K562 (cell line): Measurements from ENCODE around the gene FDPS. TPM values are rescaled to one million over a fixed set of nuclear protein-coding genes. Genes with fewer than 3 reads are reported as not detected.

Source experiments
- ATAC-seq: fragments of 200-7000 bp; cut with Tn5 transposase; 3 replicates; pipeline ENCODE4 v1.9.1; 2020; ENCODE audit warnings: moderate library complexity
- BruUV-seq: library from RNA; stranded (reverse); fragments of 400-500 nt; replicated peaks from 2 replicates; lab custom pipeline; 2021; lab: Mats Ljungman, UMichigan
- CTCF ChIA-PET: fragments of 300-600 bp; formaldehyde crosslinking; extraction: SDS; loops from one replicate; lab custom pipeline; 2021; ENCODE audit warnings: low intra/inter-chr PET ratio; lab: Yijun Ruan, JAX
- POLR2A ChIA-PET: fragments of 300-600, 350-650 bp; sonication (Branson Sonifier 250); formaldehyde crosslinking; extraction: SDS; loops from one replicate; lab custom pipeline; 2021; ENCODE audit warnings: antibody characterized with exemption, inconsistent platforms; lab: Yijun Ruan, JAX
- DNase-seq, 4 experiments: peaks; one replicate each; pipeline versions ENCODE4 v3.0.0 to v3.0.0-alpha.2; 2011 to 2018; ENCODE audit warnings: low spot score in 3 of 4, mixed read lengths in 3 of 4; ENCODE audit errors: extremely low read depth in 1 of 4
- FAIRE-seq: peaks from 2 replicates; lab custom pipeline; 2011; peaks lifted over from hg19 to GRCh38; lab: Jason Lieb, UNC
- H2AFZ ChIP-seq: 2 replicates; pipeline ENCODE4 v1.6.0; 2011; ENCODE audit warnings: low read depth, low read length, control low read depth, inconsistent platforms
- H3K27ac ChIP-seq: fragments of 200-600 bp; 3 replicates; pipeline ENCODE4 v1.8.0; 2011; ENCODE audit warnings: low read depth, mild to moderate bottlenecking, control low read depth, inconsistent platforms, low read length, moderate library complexity, mixed read lengths; ENCODE audit errors: extremely low read depth
- H3K27me3 ChIP-seq, 2 experiments: fragments of 300-600 bp in 1 of 2; 2 replicates in 1 of 2; 3 replicates in 1 of 2; pipeline versions ENCODE4 v1.6.0 to v1.8.0; 2011; ENCODE audit warnings: inconsistent platforms in 2 of 2, low read length in 2 of 2, mild to moderate bottlenecking in 1 of 2, mixed read lengths in 1 of 2, moderate library complexity in 1 of 2; ENCODE audit not compliant: control insufficient read depth in 2 of 2, insufficient read depth in 2 of 2
- H3K36me3 ChIP-seq: fragments of 300-600 bp; 3 replicates; pipeline ENCODE4 v1.8.0; 2011; ENCODE audit warnings: mild to moderate bottlenecking, low read length, inconsistent platforms; ENCODE audit not compliant: control insufficient read depth, insufficient read depth
- H3K4me1 ChIP-seq, 2 experiments: fragments of 200-600 bp in 1 of 2; replicated peaks in 1 of 2; 2 replicates in 1 of 2; 3 replicates in 1 of 2; pipeline versions ENCODE4 v1.5.1 to v1.8.0; 2011; ENCODE audit warnings: inconsistent platforms in 2 of 2, low read length in 2 of 2, mild to moderate bottlenecking in 1 of 2, mixed read lengths in 1 of 2, moderate library complexity in 1 of 2; ENCODE audit not compliant: control insufficient read depth in 2 of 2, insufficient read depth in 2 of 2
- H3K4me2 ChIP-seq: 2 replicates; pipeline ENCODE4 v1.6.1; 2011; ENCODE audit warnings: low read length, control low read depth, inconsistent platforms, mixed read lengths; ENCODE audit not compliant: insufficient read depth
- H3K4me3 ChIP-seq: fragments of 200-600 bp; sonication (generic), shearing (Covaris generic); 2 replicates; pipeline ENCODE4 v1.5.1; 2016; ENCODE audit warnings: control low read depth, inconsistent platforms
- H3K79me2 ChIP-seq: fragments of 200-600 bp; 3 replicates; pipeline ENCODE4 v1.8.0; 2011; ENCODE audit warnings: low read length, inconsistent platforms; ENCODE audit not compliant: control insufficient read depth, insufficient read depth
- H3K9ac ChIP-seq, 2 experiments: 2 replicates each; pipeline versions ENCODE4 v1.6.0 to v1.6.1; 2011; ENCODE audit warnings: low read depth in 2 of 2, low read length in 2 of 2, control low read depth in 1 of 2, inconsistent platforms in 1 of 2, mild to moderate bottlenecking in 1 of 2, mixed read lengths in 1 of 2; ENCODE audit not compliant: insufficient read depth in 1 of 2
- H3K9me1 ChIP-seq: one replicate; pipeline ENCODE4 v1.6.0; 2011; ENCODE audit warnings: inconsistent platforms, mild to moderate bottlenecking, low read length, moderate library complexity; ENCODE audit not compliant: control insufficient read depth, insufficient read depth
- H3K9me3 ChIP-seq: replicated peaks from 2 replicates; pipeline ENCODE4 v1.5.1; 2011; ENCODE audit warnings: low read depth, low read length, inconsistent platforms; ENCODE audit not compliant: control insufficient read depth, insufficient read depth
- H4K20me1 ChIP-seq: replicated peaks from 2 replicates; pipeline ENCODE4 v1.6.1; 2011; ENCODE audit warnings: low read length, inconsistent platforms, mixed read lengths; ENCODE audit not compliant: control insufficient read depth, insufficient read depth
- ARID1B ChIP-seq: fragments of 450-650 bp; IDR thresholded peaks from 2 replicates; pipeline ENCODE4 v1.6.1; 2016; ENCODE audit warnings: antibody characterized with exemption, mild to moderate bottlenecking, inconsistent platforms
- CBX3 ChIP-seq, 2 experiments: IDR thresholded peaks; 1 replicate in 1 of 2; 2 replicates in 1 of 2; pipeline ENCODE4 v1.6.1; 2012; ENCODE audit warnings: inconsistent platforms in 2 of 2, low read length in 2 of 2, borderline replicate concordance in 1 of 2, control low read depth in 1 of 2
- COPS2 ChIP-seq: fragments of 450-650 bp; conservative IDR thresholded peaks from 2 replicates; pipeline ENCODE4 v1.6.1; 2016; ENCODE audit warnings: mild to moderate bottlenecking, moderate library complexity
- CTCF ChIP-seq, 3 experiments: IDR thresholded peaks in 2 of 3; conservative IDR thresholded peaks in 1 of 3; 2 replicates each; pipeline ENCODE4 v1.5.1; 2011 to 2012; ENCODE audit warnings: low read length in 3 of 3, mild to moderate bottlenecking in 3 of 3, control low read depth in 2 of 3, improper control_type of control experiment in 1 of 3, inconsistent platforms in 1 of 3, low read depth in 1 of 3, mixed read lengths in 1 of 3, moderate library complexity in 1 of 3; ENCODE audit not compliant: insufficient read depth in 2 of 3
- ERF ChIP-seq: fragments of 450-650 bp; formaldehyde crosslinking; IDR thresholded peaks from 2 replicates; pipeline ENCODE4 v1.4.0; 2020; ENCODE audit warnings: mild to moderate bottlenecking, mixed read lengths
- KLF16 ChIP-seq: IDR thresholded peaks from 2 replicates; pipeline ENCODE4 v1.6.1; 2016; ENCODE audit warnings: antibody characterized with exemption
- MTF1 ChIP-seq: fragments of 250-450 bp; sonication (Bioruptor Pico); IDR thresholded peaks from 2 replicates; pipeline ENCODE4 v1.9.0; 2021; ENCODE audit warnings: moderate library complexity, mild to moderate bottlenecking, inconsistent platforms, borderline replicate concordance
- NR2C1 ChIP-seq, 2 experiments: fragments of 450-650 bp; IDR thresholded peaks; 2 replicates each; pipeline ENCODE4 v1.6.1; 2017; ENCODE audit warnings: mild to moderate bottlenecking in 2 of 2, antibody characterized with exemption in 1 of 2, inconsistent platforms in 1 of 2, missing compliant biosample characterization in 1 of 2, missing genetic modification characterization in 1 of 2
- SIN3A ChIP-seq, 2 experiments: fragments of 150-350 bp in 1 of 2; IDR thresholded peaks; 2 replicates each; pipeline ENCODE4 v1.6.1; 2011 to 2016; ENCODE audit warnings: borderline replicate concordance in 2 of 2, low read depth in 2 of 2, low read length in 2 of 2, mild to moderate bottlenecking in 2 of 2, moderate library complexity in 2 of 2; ENCODE audit not compliant: control insufficient read depth in 1 of 2
- TEAD1 ChIP-seq, 2 experiments: fragments of 450-650 bp in 1 of 2; sonication (generic) in 1 of 2; formaldehyde crosslinking; IDR thresholded peaks; 2 replicates each; pipeline versions ENCODE4 v1.4.0 to v1.8.0; 2020 to 2022; ENCODE audit warnings: mild to moderate bottlenecking in 2 of 2, missing genetic modification reagents in 1 of 2
- ZBTB1 ChIP-seq: sonication (generic); formaldehyde crosslinking; IDR thresholded peaks from 2 replicates; pipeline ENCODE4 v1.8.1; 2023; ENCODE audit warnings: missing genetic modification reagents, low read depth, mild to moderate bottlenecking, borderline replicate concordance
- ZKSCAN3 ChIP-seq: fragments of 250-450 bp; sonication (Bioruptor Pico); IDR thresholded peaks from 2 replicates; pipeline ENCODE4 v1.4.0; 2020
- ZNF165 ChIP-seq: fragments of 250-450 bp; sonication (Bioruptor Pico); IDR thresholded peaks from 2 replicates; pipeline ENCODE4 v1.4.0; 2020; ENCODE audit warnings: borderline replicate concordance
- ZNF175 ChIP-seq: fragments of 200-800 bp; sonication (Bioruptor generic); IDR thresholded peaks from 2 replicates; pipeline ENCODE4 v1.6.1; 2016; ENCODE audit warnings: low read depth, mild to moderate bottlenecking, missing genetic modification characterization, missing compliant biosample characterization
- ZNF239 ChIP-seq: fragments of 250-450 bp; sonication (Bioruptor Pico); IDR thresholded peaks from 2 replicates; pipeline ENCODE4 v1.4.0; 2020; ENCODE audit warnings: mild to moderate bottlenecking
- ZNF398 ChIP-seq: fragments of 250-450 bp; sonication (Bioruptor Pico); IDR thresholded peaks from 2 replicates; pipeline ENCODE4 v1.8.0; 2021; ENCODE audit warnings: moderate library complexity, mild to moderate bottlenecking, inconsistent platforms
- ZNF445 ChIP-seq: fragments of 250-450 bp; sonication (Bioruptor Pico); IDR thresholded peaks from 2 replicates; pipeline ENCODE4 v1.4.0; 2020; ENCODE audit warnings: low read depth, mild to moderate bottlenecking, moderate library complexity
- ZNF77 ChIP-seq: fragments of 250-450 bp; sonication (Bioruptor Pico); IDR thresholded peaks from 2 replicates; pipeline ENCODE4 v1.5.0; 2020
- ZNF830 ChIP-seq: fragments of 250-450 bp; sonication (Bioruptor Pico); IDR thresholded peaks from 2 replicates; pipeline ENCODE4 v1.5.0; 2021; ENCODE audit warnings: mild to moderate bottlenecking
- WGBS: fragments of 100-300 bp; shearing (Covaris generic); methylation state at CpG from one replicate; pipeline ENCODE4 v1.1.6; 2016; ENCODE audit warnings: low coverage, mixed read lengths; ENCODE audit not compliant: insufficient coverage; ENCODE audit errors: missing lambda C conversion rate; 5-methylcytosine and 5-hydroxymethylcytosine counted together
- in situ Hi-C: fragments of 300-500 bp; cut with MboI; formaldehyde crosslinking; loops from 4 replicates; pipeline ENCODE4 v1.15.0; 2018; ENCODE audit warnings: inconsistent platforms, mixed read lengths
- intact Hi-C: fragments of 100-400 bp; cut with micrococcal nuclease; formaldehyde crosslinking; loops from 2 replicates; pipeline ENCODE4 v1.14.2; 2022
- polyA plus RNA-seq, 8 experiments: library from polyadenylated mRNA; depleted of rRNA in 4 of 8; stranded (reverse) in 5 of 8; unstranded in 3 of 8; fragments of >200 nt; fragmentation: Nextera tagmentation in 2 of 8; fragmentation: Illumina TruSeq in 1 of 8; extraction: Ambion mirVana in 2 of 8; extraction: Trizol in 1 of 8; gene quantifications; 2 replicates each; pipeline versions ENCODE4 v1.2.1 to v1.2.3, GENCODE V29; 2011 to 2014; ENCODE audit warnings: inconsistent platforms in 1 of 8, missing spikeins in 1 of 8
- total RNA-seq, 7 experiments: library from RNA; depleted of rRNA in 6 of 7; stranded (reverse); fragments of >200 nt in 6 of 7; fragmentation: Illumina TruSeq in 2 of 7; extraction: Trizol in 2 of 7; gene quantifications; 2 replicates each; pipeline versions ENCODE4 v1.2.1 to v1.2.3, GENCODE V29; 2011 to 2021; ENCODE audit warnings: low replicate concordance in 1 of 7

FDPS gene
- total and polyA plus RNA-seq, 9 of the 15 experiments (the other 6 are each of a cell fraction or from before 2014, with no cell fraction given) = 247 to 884 (median 360) TPM

GRCh38 chr1:155307247-155307740 lies 1.4 kb upstream of the FDPS start:
- peak overlapping the region in 1 of 2 experiments; percentile 95; a peak in 2 of 4 replicates for H3K9ac ChIP-seq
- TF ChIP-seq SIN3A (IDR thresholded peaks at IDR 0.05; ENCODE audit: borderline replicate concordance in 2 of 2, control insufficient read depth in 1 of 2, low read depth in 2 of 2, low read length in 2 of 2) (no peak), CBX3 (IDR thresholded peaks at IDR 0.05; ENCODE audit: borderline replicate concordance in 1 of 2, low read length in 2 of 2) (0 out of 3 replicates have a peak, but pooled peaks of 1 of the 2 experiments have one; percentile 30), CTCF (IDR thresholded peaks at IDR 0.05 in 2 of 3, conservative IDR thresholded peaks at IDR 0.05 in 1 of 3; ENCODE audit: insufficient read depth in 2 of 3, low read depth in 1 of 3, low read length in 3 of 3) (peak; percentile 64 to 76 (median 68)), ZNF239 (CRISPR knock-in tag) (peak; percentile 91), ZNF77 (no peak), ZNF165 (peak; percentile 93), ARID1B (peak; percentile 58), KLF16 (no peak), ERF (CRISPR knock-in tag) (peak; percentile 98), TEAD1 (CRISPR knock-in tag; IDR thresholded peaks at IDR 0.05) (peak in 1 of 2 experiments; percentile 98; a peak in 2 of 4 replicates), COPS2 (no peak), ZBTB1 (CRISPR knock-in tag) (no peak), MTF1 (CRISPR knock-in tag) (peak; percentile 86; the same call in 1 of the 2 replicates), NR2C1 (IDR thresholded peaks at IDR 0.05) (0 out of 2 replicates have a peak, but pooled peaks have one; percentile 26), NR2C1 (tag; IDR thresholded peaks at IDR 0.05) (peak; percentile 94), ZNF175 (peak; percentile 96), ZNF445 (peak; percentile 90), ZKSCAN3 (CRISPR knock-in tag) (no peak), ZNF830 (CRISPR knock-in tag) (peak; percentile 80; the same call in 1 of the 2 replicates), ZNF398 (CRISPR knock-in tag) (peak; percentile 83)

More at GRCh38 chr1:155307247-155307740, 1.4 kb upstream of the FDPS start:
- H3K4me1 ChIP-seq = peaks cover 23 to 40% of the 10 kb centered on the region in 2 experiments; a peak in 4 of 5 replicates
- no peaks in the 10 kb centered on the region for H4K20me1 ChIP-seq
- no TSS peak for BruUV-seq
- H3K79me2 ChIP-seq = peaks cover 36% of the 10 kb centered on the region
- ATAC-seq (peak; percentile 51), FAIRE-seq (peak; percentile 67), DNase-seq (peak in 1 of 4 experiments; percentile 81)
- peak overlapping the region; percentile 96 for H3K4me2 ChIP-seq
- H3K9me1 ChIP-seq = no peaks in the 10 kb centered on the region
- H3K36me3 ChIP-seq = peaks cover 25% of the 10 kb centered on the region
- peak overlapping the region; percentile 60; the same call in 1 of the 2 replicates for H2AFZ ChIP-seq
- ChIA-PET POLR2A (interaction anchor here (0.7 to 1.9 kb wide), 8 partner anchors 10 to 57 kb away, joined by 3 to 8 read pairs (median 4); partner anchors contain the start of gene HCN3), CTCF (interaction anchor here (0.6 to 3.0 kb wide), 3 partner anchors 29 to 57 kb away, joined by 3 to 23 read pairs (median 5); partner anchors contain the start of gene HCN3)
- in situ Hi-C loops = loop anchor here (25.0 kb wide), 1 partner anchor 1430 kb away; the partner anchor contains the start of genes ISG20L2, METTL25B and MRPL24
- no peaks in the 10 kb centered on the region for H3K27me3 ChIP-seq
- no peaks in the 10 kb centered on the region for H3K9me3 ChIP-seq
- WGBS = 31% methylated on average over 6 of the region's 6 CpGs
- H3K27ac ChIP-seq = peak overlapping the region; percentile 93
- intact Hi-C loops = no loop called here
- no peak overlapping the region for H3K4me3 ChIP-seq
